ENCODE measurements around the gene CDC20B.
"Not testable (repeated sequence)": the region's sequence is repeated elsewhere in the genome, so short reads cannot be mapped to it uniquely, and the experiment has no call there.

CDC20B gene

DNA sequence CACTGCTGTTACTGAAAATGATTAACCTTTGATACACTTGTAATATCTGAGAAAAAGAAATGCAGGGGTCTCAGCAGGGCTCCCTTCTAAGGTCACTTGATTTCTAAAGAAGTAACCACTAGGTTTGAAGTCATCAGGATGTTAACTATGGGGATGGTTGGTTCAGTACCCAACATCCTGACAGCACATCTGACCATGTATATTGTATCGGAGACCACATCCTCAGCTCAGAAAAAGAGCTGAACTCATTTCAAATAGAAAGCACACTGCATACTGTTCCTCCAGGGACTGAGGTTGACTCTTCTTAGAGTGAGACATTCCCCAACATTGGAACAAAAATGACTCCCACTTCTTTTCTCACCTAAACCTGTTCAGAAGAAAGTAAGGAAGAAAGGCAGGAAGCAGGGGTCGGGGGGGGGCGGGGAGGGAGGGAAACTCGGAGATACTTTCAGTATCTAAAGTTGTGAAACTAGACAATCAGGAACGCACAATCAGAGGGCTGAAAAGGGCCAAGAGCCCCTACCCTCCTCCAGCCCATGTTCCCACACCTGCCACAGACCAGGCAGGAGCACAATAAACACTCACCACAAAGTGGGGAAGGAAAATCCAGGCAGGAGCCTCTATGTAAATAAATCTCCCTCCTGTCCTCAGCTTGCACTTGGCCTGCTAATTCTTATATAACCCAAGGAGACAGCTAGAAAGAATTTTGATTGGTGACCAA is 71.3 kb downstream of the CDC20B start:
- DNase-seq: no peak

DNA sequence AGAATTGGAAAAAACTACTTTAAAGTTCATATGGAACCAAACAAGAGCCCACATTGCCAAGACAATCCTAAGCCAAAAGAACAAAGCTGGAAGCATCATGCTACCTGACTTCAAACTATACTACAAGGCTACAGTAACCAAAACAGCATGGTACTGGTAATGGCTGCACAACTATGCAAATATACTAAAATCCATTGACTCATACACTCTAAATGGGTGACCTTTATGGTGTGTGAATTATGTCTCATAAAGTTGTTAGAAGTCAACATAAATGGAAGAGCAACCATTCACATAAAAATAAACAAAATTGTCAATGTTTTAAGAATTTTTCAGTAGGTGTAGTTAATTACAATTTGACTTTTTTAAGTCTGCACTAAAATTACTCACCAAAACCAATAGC is 71.8 kb downstream of the CDC20B start:
- DNase-seq: not testable (repeated sequence)

DNA sequence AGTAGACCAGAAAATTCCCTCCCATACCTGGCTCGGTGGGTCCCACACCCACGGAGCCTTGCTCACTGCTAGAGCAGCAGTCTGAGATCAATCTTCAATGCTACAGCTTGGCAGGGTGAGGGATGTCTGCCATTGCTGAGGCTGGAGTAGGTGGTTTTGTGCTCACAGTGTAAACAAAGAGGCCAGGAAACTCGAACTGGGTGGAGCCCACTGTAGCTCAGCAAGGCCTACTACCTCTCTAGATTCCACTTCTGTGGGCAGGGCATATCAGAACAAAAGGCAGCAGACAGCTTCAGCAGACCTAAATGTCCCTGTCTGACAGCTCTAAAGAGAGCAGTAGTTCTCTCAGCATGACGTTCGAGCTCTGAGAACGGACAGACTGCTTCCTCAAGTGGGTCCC is 76.1 kb downstream of the CDC20B start:
- peak; percentile 51 to 77 for DNase-seq

DNA sequence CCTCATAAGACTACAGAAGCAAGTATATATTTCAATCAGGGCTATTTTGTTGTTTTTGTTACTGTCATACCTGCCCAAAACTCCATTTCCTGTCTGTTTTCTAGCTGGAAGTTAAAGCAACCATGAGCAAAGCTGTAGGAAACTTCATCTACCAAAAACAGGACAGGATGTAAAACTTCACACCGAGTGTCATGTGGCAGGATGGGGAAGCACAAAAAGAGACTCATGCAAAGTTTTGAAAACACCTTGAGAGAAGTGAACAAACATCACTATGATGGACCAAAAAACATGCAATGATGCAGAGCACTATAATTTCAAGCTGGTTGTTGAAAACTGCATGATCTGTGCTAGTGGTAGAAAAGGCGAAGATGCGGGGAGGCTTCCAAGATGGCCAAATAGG is 76.8 kb downstream of the CDC20B start:
- no peak for DNase-seq

DNA sequence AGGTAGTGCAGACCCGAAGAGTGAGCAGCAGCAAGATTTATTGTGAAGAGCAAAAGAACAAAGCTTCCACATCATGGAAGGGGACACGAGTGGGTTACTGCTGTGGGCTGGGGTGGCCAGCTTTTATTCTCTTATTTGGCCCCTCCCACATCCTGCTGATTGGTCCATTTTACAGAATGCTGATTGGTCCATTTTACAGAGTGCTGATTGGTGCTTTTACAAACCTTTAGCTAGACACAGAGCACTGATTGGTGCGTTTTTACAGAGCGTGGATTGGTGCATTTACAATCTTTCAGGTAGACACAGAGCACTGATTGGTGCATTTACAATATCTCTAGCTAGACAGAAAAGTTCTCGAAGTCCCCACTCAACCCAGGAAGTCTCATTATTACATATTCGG is 82.0 kb downstream of the CDC20B start:
- not testable (repeated sequence) for DNase-seq

DNA sequence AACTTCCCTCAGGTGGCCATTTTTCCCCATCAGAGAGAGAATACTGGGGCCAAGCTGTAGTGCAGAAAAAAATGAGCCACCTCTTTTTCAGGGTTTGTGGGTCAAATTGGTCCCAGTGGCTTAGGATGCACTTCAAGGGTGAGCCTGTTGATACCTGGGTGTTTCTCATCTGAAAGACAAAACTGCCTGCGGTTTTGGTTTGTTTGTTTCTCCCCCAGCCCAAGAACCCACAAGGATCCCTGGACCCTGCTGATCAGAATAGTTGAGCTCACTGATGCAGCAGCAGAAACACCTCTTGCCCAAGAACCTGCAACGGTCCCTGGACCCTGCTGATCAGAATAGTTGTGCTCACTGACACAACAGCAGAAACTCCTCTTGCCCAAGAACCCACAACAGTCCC is 83.7 kb downstream of the CDC20B start:
- not testable (repeated sequence) for DNase-seq

DNA sequence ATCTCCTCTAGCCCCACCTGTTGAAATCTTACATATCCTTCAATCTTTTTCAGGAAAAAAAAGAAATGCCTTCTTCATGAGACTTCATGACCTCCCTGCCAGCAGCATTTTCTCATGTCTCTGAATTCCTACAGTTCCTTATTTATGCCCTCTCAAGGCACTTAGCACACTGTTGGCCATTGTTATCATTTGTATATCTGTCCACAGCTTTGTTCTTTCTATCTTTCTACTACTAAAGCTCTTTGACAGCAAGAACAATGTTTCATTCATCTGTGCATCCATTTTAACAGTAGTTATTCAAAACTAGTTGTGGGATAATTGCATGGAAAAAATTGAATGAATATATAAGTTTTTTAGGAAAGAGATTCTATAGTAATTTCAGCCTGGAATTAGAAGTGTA is 91.4 kb downstream of the CDC20B start:
- DNase-seq: no peak

DNA sequence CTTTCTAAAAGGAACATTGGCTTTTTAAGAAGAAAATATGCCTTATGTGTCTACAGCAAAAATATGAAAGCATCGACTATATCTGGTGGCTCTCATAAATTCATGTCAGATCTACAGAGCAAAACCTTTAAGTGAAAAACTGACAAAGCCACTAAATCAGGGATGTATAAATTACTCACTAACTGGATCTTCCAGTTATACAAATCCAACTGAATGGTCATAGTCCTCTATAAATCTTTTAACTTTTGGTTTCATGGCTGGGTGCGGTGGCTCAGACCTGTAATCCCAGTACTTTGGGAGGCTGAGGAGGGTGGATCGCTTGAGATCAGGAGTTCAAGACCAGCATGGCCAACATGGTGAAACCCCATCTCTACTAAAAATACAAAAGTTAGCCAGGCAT is 99.8 kb downstream of the CDC20B start:
- no peak for DNase-seq

DNA sequence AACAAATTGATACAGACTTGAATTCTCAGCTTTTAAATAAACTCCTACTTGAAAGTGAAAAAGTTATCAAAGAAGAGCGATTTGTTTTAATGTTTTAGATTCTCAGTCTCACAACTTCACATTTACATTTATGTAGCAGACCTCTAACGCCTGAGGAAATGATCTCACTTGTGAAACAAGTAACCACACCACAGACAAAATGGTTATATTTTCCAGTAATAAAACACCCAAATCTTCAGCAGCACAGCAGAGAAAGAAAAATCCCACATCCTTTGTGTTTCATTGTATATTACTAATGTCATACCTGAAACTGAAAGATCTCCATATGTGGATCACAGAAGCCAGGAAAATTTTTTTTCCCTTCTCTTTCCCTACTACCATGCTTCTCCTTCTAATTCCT is 100.3 kb downstream of the CDC20B start:
- DNase-seq: no peak

DNA sequence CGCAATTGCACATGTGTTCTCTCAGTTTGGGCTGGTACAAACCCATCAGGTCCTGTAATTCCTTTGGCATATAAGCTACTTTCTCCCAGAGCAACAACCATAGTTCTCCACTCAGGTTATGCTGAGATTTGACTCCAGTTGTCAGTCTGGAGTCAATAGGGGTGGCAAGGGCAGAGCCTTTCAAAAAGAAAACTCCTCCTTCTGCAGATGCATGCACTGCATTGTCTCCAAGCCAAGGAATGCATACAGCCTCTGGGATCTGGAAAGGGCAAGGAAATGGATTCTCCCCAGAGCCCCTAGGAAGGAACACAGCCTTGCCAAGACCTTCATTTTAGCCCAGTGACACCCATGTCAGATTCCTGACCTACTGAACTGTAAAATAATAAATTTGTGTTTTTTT is 101.6 kb downstream of the CDC20B start:
- DNase-seq: no peak

DNA sequence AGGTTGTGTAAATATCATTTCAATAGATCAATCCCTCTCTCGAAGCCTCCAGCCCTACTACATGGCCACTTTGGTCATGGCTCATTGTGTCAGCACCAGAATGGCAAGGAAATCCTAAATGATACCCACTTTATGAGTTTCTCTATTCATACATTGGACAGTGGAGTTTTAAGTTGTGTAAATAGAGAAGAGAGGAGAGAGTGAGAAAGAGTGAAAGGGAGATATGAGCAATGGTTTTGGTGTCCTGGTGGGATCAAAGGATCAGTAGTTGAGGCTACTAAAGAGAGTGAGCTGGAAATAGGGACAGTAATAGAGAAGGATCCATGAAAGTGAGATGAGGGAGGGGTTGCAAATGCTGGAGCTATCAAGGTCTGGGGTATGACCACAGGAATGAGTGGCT is 102.0 kb downstream of the CDC20B start:
- no peak for DNase-seq

DNA sequence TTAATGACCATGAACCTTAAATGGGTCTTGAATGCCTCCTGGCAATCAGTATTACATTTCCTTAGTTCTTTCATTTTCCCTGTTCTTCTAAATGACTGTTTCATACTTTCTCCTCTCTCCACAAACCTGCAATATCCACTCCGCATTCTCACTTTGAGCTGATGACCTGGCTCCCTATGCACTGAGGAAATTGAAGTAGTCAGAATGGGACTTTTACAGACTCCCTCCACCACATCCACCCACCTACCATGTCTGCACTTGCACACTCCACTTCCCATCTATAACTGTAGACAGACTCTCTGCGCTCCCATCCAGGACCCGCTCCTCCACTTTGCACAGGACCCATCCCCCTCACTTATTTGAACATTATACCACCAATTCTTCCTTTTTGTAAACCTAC is 106.7 kb downstream of the CDC20B start:
- no peak for DNase-seq

DNA sequence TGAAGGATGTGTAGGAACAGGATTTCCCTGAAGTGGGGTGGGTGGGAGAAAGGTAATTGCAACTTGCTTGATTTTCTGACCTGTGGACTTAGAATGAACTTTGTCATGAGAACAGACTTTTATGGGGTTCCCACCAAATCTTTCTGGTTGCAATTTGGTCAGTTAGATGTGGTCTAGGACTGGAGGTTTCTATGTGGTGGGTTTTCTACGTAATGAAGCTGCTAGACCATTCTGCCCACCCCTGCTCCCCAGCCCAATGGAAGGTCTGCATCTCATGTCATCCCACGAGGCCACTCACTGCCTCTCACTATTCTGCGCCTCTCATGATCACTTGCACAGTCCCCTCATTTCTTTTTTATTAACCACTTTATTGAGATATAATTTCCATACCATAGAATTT is 108.5 kb downstream of the CDC20B start:
- no peak for DNase-seq

DNA sequence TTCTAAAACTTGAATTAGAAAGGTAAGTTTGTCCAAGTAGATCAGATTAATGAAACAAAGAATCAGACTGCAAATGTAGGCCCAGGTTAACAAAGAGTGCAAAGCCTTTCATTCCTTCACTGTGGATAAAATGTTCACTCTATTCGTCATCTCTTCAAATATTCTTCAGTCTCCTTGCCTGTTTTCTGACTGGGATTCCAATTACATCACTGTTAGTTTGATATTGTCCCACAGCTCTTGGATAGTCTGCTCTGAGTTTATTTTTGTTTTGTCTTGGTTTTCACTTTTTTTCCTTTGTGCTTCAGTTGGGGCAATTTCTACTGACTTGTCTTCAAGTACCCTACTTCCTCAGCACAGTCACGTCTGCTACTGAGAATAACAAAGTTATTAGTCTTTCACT is 109.1 kb downstream of the CDC20B start:
- no peak for DNase-seq

DNA sequence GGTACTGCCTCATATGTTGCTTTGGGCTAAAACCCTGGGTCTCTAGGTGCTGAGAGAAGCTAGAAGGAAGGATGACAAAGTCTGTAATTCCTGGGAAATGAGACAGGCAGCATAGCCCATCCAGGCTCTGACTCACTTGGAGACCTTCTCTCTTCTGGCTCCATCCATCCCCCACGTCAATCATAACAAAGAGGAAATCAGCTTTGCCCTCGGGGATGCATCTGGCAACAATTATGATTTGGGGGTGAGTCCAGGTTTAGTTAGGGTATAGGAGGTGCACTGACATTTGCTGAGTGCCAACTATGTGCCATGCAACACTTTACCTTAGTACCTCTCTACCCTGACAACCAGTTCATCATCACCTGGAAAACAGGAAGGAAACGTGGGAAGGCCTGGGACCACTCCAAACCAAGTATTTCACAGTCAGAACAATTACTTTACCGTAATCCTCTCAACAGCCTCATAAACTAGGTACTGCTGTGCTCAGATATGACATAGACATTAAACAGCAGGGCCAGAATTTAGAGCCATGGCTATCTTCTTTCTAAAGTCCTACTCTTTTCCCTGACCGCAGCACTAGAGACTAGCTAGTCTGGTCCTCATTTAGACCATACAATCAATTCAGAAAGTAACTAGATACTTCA is 109.6 kb downstream of the CDC20B start:
- DNase-seq: no peak

Data from NCI-H187 (cell line).